Ectodermal cell (in vitro differentiated cells): ENCODE measurements around the gene FUT7.
A peak's percentile ranks its signal among the peaks of the same experiment; 100 is the strongest.

Experiments used
- H3K27ac ChIP-seq: 2 replicates; pipeline ENCODE4 v1.7.0; 2013; ENCODE audit warnings: mild to moderate bottlenecking, low read depth, low read length; ENCODE audit not compliant: insufficient read depth, poor library complexity, severe bottlenecking
- H3K27me3 ChIP-seq: 2 replicates; pipeline ENCODE4 v1.7.0; 2013; ENCODE audit warnings: mild to moderate bottlenecking, low read length; ENCODE audit not compliant: insufficient read depth, control insufficient read depth, poor library complexity, severe bottlenecking
- H3K36me3 ChIP-seq: one replicate; pipeline ENCODE4 v1.7.0; 2013; ENCODE audit warnings: low read length; ENCODE audit not compliant: control insufficient read depth, insufficient read depth
- H3K4me1 ChIP-seq: one replicate; pipeline ENCODE4 v1.7.0; 2013; ENCODE audit warnings: low read length; ENCODE audit not compliant: control insufficient read depth, insufficient read depth
- H3K4me3 ChIP-seq: 2 replicates; pipeline ENCODE4 v1.7.0; 2013; ENCODE audit warnings: low read depth, low read length, control low read depth; ENCODE audit not compliant: insufficient read depth
- H3K9me3 ChIP-seq: 2 replicates; pipeline ENCODE4 v1.7.0; 2013; ENCODE audit warnings: mild to moderate bottlenecking, low read length, moderate library complexity; ENCODE audit not compliant: control insufficient read depth
- WGBS, 2 experiments: methylation state at CpG; one replicate each; pipeline ENCODE4 v1.1.7; 2013; ENCODE audit warnings: missing lambda C conversion rate in 2 of 2; 5-methylcytosine and 5-hydroxymethylcytosine counted together

FUT7 gene

GRCh38 chr9:137055385-137056364 is 23.8 kb upstream of the FUT7 start:
- no peaks in the 10 kb centered on the region for H3K36me3 ChIP-seq
- no peak overlapping the region for H3K4me3 ChIP-seq
- peaks cover 68% of the 10 kb centered on the region for H3K27me3 ChIP-seq
- H3K4me1 ChIP-seq: peaks cover 10% of the 10 kb centered on the region
- no peaks in the 10 kb centered on the region for H3K9me3 ChIP-seq
- 68 to 69% methylated on average over 28 of the region's 28 CpGs for WGBS, 2 experiments
- H3K27ac ChIP-seq: no peak overlapping the region

- 87 to 92% methylated on average over 17 of the region's 17 CpGs for WGBS, 2 experiments
- Histone ChIP-seq H3K4me1 (peaks cover 10% of the 10 kb centered on the region), H3K27ac (no peak overlapping the region), H3K9me3 (no peaks in the 10 kb centered on the region), H3K27me3 (peaks cover 75% of the 10 kb centered on the region), H3K4me3 (no peak overlapping the region), H3K36me3 (no peaks in the 10 kb centered on the region)
Measured at GRCh38 chr9:137054932-137055384, 23.1 kb upstream of the FUT7 start.

- Histone ChIP-seq H3K9me3 (no peaks in the 10 kb centered on the region), H3K27ac (no peak within 1 kb of the TSS), H3K4me1 (peaks cover 10% of the 10 kb centered on the region), H3K4me3 (peak within 1 kb of the TSS; percentile 25), H3K27me3 (peaks cover 82% of the 10 kb centered on the region), H3K36me3 (no peaks in the 10 kb centered on the region)
- 19 to 20% methylated on average over 90 of the region's 90 CpGs for WGBS, 2 experiments
Measured at GRCh38 chr9:137053944-137054931, 22.4 kb upstream of the FUT7 start, which contains the start of gene ENTPD2. ENTPD2 (minus strand) TSS chr9:137054061; CDS start chr9:137053997, 64 bp downstream.

GRCh38 chr9:137052998-137053943 is 21.4 kb upstream of the FUT7 start:
- peak overlapping the region; percentile 25 for H3K4me3 ChIP-seq
- WGBS, 2 experiments: 14 to 15% methylated on average over 71 of the region's 71 CpGs
- H3K9me3 ChIP-seq: no peaks in the 10 kb centered on the region
- H3K36me3 ChIP-seq: no peaks in the 10 kb centered on the region
- no peak overlapping the region for H3K27ac ChIP-seq
- peaks cover 88% of the 10 kb centered on the region for H3K27me3 ChIP-seq
- peaks cover 10% of the 10 kb centered on the region for H3K4me1 ChIP-seq

GRCh38 chr9:137052293-137052692 is 20.4 kb upstream of the FUT7 start:
- 85% methylated on average over 8 of the region's 8 CpGs for WGBS, 2 experiments
- H3K27me3 ChIP-seq: peaks cover 96% of the 10 kb centered on the region
- H3K4me3 ChIP-seq: no peak overlapping the region
- no peaks in the 10 kb centered on the region for H3K9me3 ChIP-seq
- peaks cover 10% of the 10 kb centered on the region for H3K4me1 ChIP-seq
- no peak overlapping the region for H3K27ac ChIP-seq
- H3K36me3 ChIP-seq: no peaks in the 10 kb centered on the region

- no peak overlapping the region for H3K4me3 ChIP-seq
- WGBS, 2 experiments: 93% methylated on average over 17 of the region's 17 CpGs
- H3K4me1 ChIP-seq: peaks cover 10% of the 10 kb centered on the region
- H3K27ac ChIP-seq: no peak overlapping the region
- no peaks in the 10 kb centered on the region for H3K9me3 ChIP-seq
- no peaks in the 10 kb centered on the region for H3K36me3 ChIP-seq
- H3K27me3 ChIP-seq: peaks cover 99% of the 10 kb centered on the region
Measured at GRCh38 chr9:137051145-137051724, 19.3 kb upstream of the FUT7 start.

- no peaks in the 10 kb centered on the region for H3K9me3 ChIP-seq
- peaks cover 5% of the 10 kb centered on the region for H3K4me1 ChIP-seq
- H3K27me3 ChIP-seq: peaks cover 100% of the 10 kb centered on the region
- WGBS, 2 experiments: 78 to 80% methylated on average over 5 of the region's 5 CpGs
- H3K4me3 ChIP-seq: no peak overlapping the region
- no peaks in the 10 kb centered on the region for H3K36me3 ChIP-seq
- no peak overlapping the region for H3K27ac ChIP-seq
Measured at GRCh38 chr9:137050570-137050969, 18.7 kb upstream of the FUT7 start.

- WGBS, 2 experiments: 46 to 47% methylated on average over 38 of the region's 38 CpGs
- Histone ChIP-seq H3K27me3 (peaks cover 100% of the 10 kb centered on the region), H3K4me1 (peaks cover 6% of the 10 kb centered on the region), H3K4me3 (no peak overlapping the region), H3K9me3 (no peaks in the 10 kb centered on the region), H3K27ac (no peak overlapping the region), H3K36me3 (no peaks in the 10 kb centered on the region)
Measured at GRCh38 chr9:137049544-137050449, 17.9 kb upstream of the FUT7 start.
